HepG2 (cell line): ENCODE data around the gene ENTPD2. TPM values are rescaled to one million over a fixed set of nuclear protein-coding genes. Genes with fewer than 3 reads are reported as not detected.

ENCODE experiments used
- AFF4 ChIP-seq: sonication (generic); formaldehyde crosslinking; IDR thresholded peaks from 2 replicates; pipeline ENCODE4 v1.4.0; 2020; ENCODE audit warnings: missing genetic modification reagents
- ELF4 ChIP-seq: sonication (generic); formaldehyde crosslinking; IDR thresholded peaks from 2 replicates; pipeline ENCODE4 v1.5.0; 2020; ENCODE audit warnings: missing genetic modification reagents, mild to moderate bottlenecking, moderate library complexity, borderline replicate concordance
- FOXP1 ChIP-seq, 2 experiments: fragments of 450-650 bp in 1 of 2; IDR thresholded peaks; 2 replicates each; pipeline ENCODE4 v1.6.1; 2017 to 2018; ENCODE audit warnings: antibody characterized with exemption in 1 of 2
- NCOR1 ChIP-seq: fragments of 200-600 bp; sonication (generic); IDR thresholded peaks from 2 replicates; pipeline ENCODE4 v1.7.0; 2017; ENCODE audit warnings: antibody characterized with exemption, low read length, borderline replicate concordance
- PHF8 ChIP-seq: sonication (generic); formaldehyde crosslinking; IDR thresholded peaks from 2 replicates; pipeline ENCODE4 v1.5.0; 2020; ENCODE audit warnings: missing genetic modification reagents
- SP4 ChIP-seq: sonication (generic); formaldehyde crosslinking; IDR thresholded peaks from 2 replicates; pipeline ENCODE4 v1.8.1; 2023; ENCODE audit warnings: mild to moderate bottlenecking, missing genetic modification reagents
- ZBTB10 ChIP-seq: sonication (generic); formaldehyde crosslinking; IDR thresholded peaks from 2 replicates; pipeline ENCODE4 v1.4.0; 2020; ENCODE audit warnings: missing genetic modification reagents, borderline replicate concordance
- ZC3H4 ChIP-seq: sonication (generic); formaldehyde crosslinking; IDR thresholded peaks from 2 replicates; pipeline ENCODE4 v1.4.0; 2020; ENCODE audit warnings: missing genetic modification reagents, borderline replicate concordance
- ZFYVE20 ChIP-seq: sonication (generic); formaldehyde crosslinking; IDR thresholded peaks from 2 replicates; pipeline ENCODE4 v1.8.0; 2023; ENCODE audit warnings: low read depth, mild to moderate bottlenecking, moderate library complexity, missing genetic modification reagents, borderline replicate concordance
- ZNF563 ChIP-seq: sonication (generic); formaldehyde crosslinking; IDR thresholded peaks from 2 replicates; pipeline ENCODE4 v1.8.0; 2022; ENCODE audit warnings: mild to moderate bottlenecking, moderate library complexity, missing genetic modification reagents
- ZNF597 ChIP-seq: sonication (generic); formaldehyde crosslinking; IDR thresholded peaks from 2 replicates; pipeline ENCODE4 v1.5.0; 2020; ENCODE audit warnings: missing genetic modification reagents
- ZNF816 ChIP-seq: sonication (generic); formaldehyde crosslinking; IDR thresholded peaks from 2 replicates; pipeline ENCODE4 v1.8.0; 2022; ENCODE audit warnings: missing genetic modification reagents, mild to moderate bottlenecking, borderline replicate concordance
- ZNF891 ChIP-seq: sonication (generic); formaldehyde crosslinking; IDR thresholded peaks from 2 replicates; pipeline ENCODE4 v1.5.0; 2020; ENCODE audit warnings: mild to moderate bottlenecking, missing genetic modification reagents
- ZSCAN22 ChIP-seq: sonication (generic); formaldehyde crosslinking; IDR thresholded peaks from 2 replicates; pipeline ENCODE4 v1.4.0; 2020; ENCODE audit warnings: mild to moderate bottlenecking, missing genetic modification reagents
- polyA plus RNA-seq, 8 experiments: library from polyadenylated mRNA; depleted of rRNA in 3 of 8; stranded (reverse) in 7 of 8; unstranded in 1 of 8; fragments of >200 nt; fragmentation: Illumina TruSeq in 4 of 8; extraction: Trizol in 4 of 8; gene quantifications; 2 replicates each; pipeline versions ENCODE4 v1.2.1 to v1.2.3, GENCODE V29; 2011 to 2016; ENCODE audit warnings: low read depth in 4 of 8, missing spikeins in 1 of 8, mixed read lengths in 1 of 8; ENCODE audit not compliant: insufficient read depth in 1 of 8
- total RNA-seq, 5 experiments: library from RNA; depleted of rRNA; stranded (reverse); fragments of >200 nt; fragmentation: Illumina TruSeq; extraction: Trizol; gene quantifications; 2 replicates each; pipeline ENCODE4 v1.2.3, GENCODE V29; 2016; ENCODE audit warnings: low read depth in 1 of 5
- TF ChIP-seq, protein P1 (sequence below): sonication (generic); formaldehyde crosslinking; IDR thresholded peaks from 2 replicates; pipeline ENCODE4 v1.5.0; 2020; ENCODE audit warnings: mild to moderate bottlenecking, low read depth, missing genetic modification reagents, borderline replicate concordance
- TF ChIP-seq, protein P2 (sequence below): sonication (generic); formaldehyde crosslinking; IDR thresholded peaks from 2 replicates; pipeline ENCODE4 v1.4.0; 2020; ENCODE audit warnings: missing genetic modification reagents, mild to moderate bottlenecking, borderline replicate concordance

Gene ENTPD2
- total and polyA plus RNA-seq, 2 of the 13 experiments (the other 11 are each of a cell fraction or from before 2014, with no cell fraction given), result 0.95 to 3.2 TPM

DNA sequence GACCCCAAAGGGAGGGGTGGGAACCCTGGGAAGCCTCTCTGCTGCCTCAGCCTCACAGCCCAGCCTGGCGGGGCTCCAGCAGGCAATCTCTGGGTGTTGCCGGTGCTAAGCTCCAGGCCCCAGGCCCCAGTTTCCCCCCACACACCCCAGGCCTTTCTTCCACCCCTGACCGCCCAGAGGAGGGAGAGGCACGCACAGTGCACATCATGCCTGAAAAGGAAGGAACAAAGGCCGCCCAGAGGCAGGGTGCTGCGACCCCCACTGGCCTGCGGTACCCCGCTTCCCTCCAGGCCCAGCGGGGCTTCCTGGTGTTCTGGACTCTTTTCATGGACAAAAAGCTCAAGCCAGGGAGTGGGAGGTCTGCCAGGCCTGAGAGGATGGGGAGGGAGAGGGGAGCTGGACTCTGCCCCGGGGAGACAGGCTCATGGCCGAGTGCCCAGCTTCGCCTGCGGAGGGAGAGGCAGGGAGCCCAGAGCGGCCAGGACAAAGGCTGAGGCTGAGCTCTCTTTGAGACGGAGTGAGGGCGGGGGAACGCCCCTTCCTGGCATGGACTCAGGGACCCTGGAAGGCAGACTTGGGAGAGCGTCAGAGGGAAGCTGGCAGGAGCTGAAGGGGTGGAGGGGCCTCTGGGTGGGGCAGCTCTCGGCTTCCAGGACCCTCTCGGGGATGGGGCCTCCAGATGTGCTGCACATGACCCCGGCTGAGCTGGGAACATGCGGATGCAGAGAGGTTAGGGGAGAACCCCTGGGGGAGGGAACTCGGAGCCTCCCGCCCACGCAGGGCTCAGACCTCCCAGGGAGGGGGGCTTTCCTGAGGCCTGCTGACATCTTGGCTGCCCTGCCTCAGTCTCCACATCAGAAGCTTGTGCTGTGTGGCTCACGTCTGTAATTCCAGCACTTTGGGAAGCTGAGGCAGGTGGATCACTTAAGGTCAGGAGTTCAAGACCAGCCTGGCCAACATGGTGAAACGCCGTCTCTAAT lies 1.8 kb upstream of the ENTPD2 start (continued):
- TF ChIP-seq ZSCAN22 (no peak), AFF4 (no peak), ELF4 (no peak), ZNF597 (CRISPR knock-in tag) (no peak), SP4 (CRISPR knock-in tag) (peak; percentile 58), ZFYVE20 (no peak), FOXP1 (IDR thresholded peaks at IDR 0.05) (no peak), FOXP1 (CRISPR knock-in tag; IDR thresholded peaks at IDR 0.05) (no peak), PHF8 (0 out of 2 replicates have a peak, but pooled peaks have one; percentile 6), ZC3H4 (CRISPR knock-in tag) (no peak), ZNF816 (CRISPR knock-in tag) (no peak), ZNF891 (peak; percentile 38; the same call in 1 of the 2 replicates), ZNF563 (no peak), ZBTB10 (CRISPR knock-in tag) (peak; percentile 87), NCOR1 (no peak)
- TF ChIP-seq, protein P1, sequence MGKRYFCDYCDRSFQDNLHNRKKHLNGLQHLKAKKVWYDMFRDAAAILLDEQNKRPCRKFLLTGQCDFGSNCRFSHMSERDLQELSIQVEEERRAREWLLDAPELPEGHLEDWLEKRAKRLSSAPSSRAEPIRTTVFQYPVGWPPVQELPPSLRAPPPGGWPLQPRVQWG (CRISPR knock-in tag), result no peak
- TF ChIP-seq, protein P2, sequence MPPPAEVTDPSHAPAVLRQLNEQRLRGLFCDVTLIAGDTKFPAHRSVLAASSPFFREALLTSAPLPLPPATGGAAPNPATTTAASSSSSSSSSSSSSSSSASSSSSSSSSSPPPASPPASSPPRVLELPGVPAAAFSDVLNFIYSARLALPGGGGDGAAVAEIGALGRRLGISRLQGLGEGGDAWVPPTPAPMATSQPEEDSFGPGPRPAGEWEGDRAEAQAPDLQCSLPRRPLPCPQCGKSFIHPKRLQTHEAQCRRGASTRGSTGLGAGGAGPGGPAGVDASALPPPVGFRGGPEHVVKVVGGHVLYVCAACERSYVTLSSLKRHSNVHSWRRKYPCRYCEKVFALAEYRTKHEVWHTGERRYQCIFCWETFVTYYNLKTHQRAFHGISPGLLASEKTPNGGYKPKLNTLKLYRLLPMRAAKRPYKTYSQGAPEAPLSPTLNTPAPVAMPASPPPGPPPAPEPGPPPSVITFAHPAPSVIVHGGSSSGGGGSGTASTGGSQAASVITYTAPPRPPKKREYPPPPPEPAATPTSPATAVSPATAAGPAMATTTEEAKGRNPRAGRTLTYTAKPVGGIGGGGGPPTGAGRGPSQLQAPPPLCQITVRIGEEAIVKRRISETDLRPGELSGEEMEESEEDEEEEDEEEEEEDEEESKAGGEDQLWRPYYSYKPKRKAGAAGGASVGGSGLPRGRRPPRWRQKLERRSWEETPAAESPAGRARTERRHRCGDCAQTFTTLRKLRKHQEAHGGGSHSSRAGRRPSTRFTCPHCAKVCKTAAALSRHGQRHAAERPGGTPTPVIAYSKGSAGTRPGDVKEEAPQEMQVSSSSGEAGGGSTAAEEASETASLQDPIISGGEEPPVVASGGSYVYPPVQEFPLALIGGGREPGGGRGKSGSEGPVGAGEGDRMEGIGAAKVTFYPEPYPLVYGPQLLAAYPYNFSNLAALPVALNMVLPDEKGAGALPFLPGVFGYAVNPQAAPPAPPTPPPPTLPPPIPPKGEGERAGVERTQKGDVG (CRISPR knock-in tag), result no peak
